Mesodermal cell (in vitro differentiated cells): ENCODE data around the gene ODR4.
"Not testable (repeated sequence)": the region's sequence is repeated elsewhere in the genome, so short reads cannot be mapped to it uniquely, and the experiment has no call there.

Experiments used
- H3K27ac ChIP-seq: 2 replicates; pipeline ENCODE4 v1.7.0; 2013; ENCODE audit warnings: mild to moderate bottlenecking, low read depth, low read length, moderate library complexity; ENCODE audit not compliant: severe bottlenecking
- H3K36me3 ChIP-seq: 2 replicates; pipeline ENCODE4 v1.7.1; 2013; ENCODE audit warnings: mild to moderate bottlenecking, low read length, moderate library complexity; ENCODE audit not compliant: control insufficient read depth, insufficient read depth
- H3K4me1 ChIP-seq: one replicate; pipeline ENCODE4 v1.7.1; 2013; ENCODE audit warnings: mild to moderate bottlenecking, low read length; ENCODE audit not compliant: insufficient read depth, control insufficient read depth, poor library complexity, severe bottlenecking
- H3K4me3 ChIP-seq: 2 replicates; pipeline ENCODE4 v1.7.0; 2013; ENCODE audit warnings: low read length, control low read depth, mild to moderate bottlenecking; ENCODE audit not compliant: insufficient read depth, poor library complexity, severe bottlenecking; ENCODE audit errors: extremely low read depth
- H3K9me3 ChIP-seq: 2 replicates; pipeline ENCODE4 v1.7.1; 2013; ENCODE audit warnings: mild to moderate bottlenecking, low read length, moderate library complexity; ENCODE audit not compliant: control insufficient read depth
- WGBS, 2 experiments: methylation state at CpG; one replicate each; pipeline ENCODE4 v1.1.5; 2013; ENCODE audit warnings: missing lambda C conversion rate in 2 of 2; ENCODE audit not compliant: insufficient coverage in 2 of 2; 5-methylcytosine and 5-hydroxymethylcytosine counted together

Gene ODR4

DNA sequence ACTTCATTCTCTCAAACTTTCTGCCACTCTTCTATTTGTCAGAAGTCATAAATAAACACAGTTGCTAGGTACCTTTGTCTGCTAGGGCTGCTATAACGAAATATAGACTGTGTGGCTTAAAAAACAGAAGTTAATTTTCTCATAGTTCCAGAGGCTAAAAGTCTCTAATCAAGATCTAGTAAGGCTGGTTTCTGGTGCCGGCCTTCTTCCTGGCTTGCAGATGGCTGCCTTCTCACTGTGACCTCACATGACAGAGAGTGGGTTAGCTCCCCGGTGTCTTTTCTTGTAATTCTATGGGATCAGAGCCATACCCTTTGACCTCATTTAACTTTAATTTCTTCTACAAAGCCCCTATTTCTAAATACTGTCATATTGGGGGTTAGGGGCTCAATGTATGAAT, 79.3 kb downstream of the ODR4 start:
- Histone ChIP-seq H3K9me3 (no peaks in the 10 kb centered on the region), H3K4me1 (no peaks in the 10 kb centered on the region), H3K27ac (no peak overlapping the region), H3K36me3 (no peaks in the 10 kb centered on the region), H3K4me3 (no peak overlapping the region)
- WGBS, 2 experiments, result 67 to 83% methylated on average over 1 of the region's 3 CpGs

DNA sequence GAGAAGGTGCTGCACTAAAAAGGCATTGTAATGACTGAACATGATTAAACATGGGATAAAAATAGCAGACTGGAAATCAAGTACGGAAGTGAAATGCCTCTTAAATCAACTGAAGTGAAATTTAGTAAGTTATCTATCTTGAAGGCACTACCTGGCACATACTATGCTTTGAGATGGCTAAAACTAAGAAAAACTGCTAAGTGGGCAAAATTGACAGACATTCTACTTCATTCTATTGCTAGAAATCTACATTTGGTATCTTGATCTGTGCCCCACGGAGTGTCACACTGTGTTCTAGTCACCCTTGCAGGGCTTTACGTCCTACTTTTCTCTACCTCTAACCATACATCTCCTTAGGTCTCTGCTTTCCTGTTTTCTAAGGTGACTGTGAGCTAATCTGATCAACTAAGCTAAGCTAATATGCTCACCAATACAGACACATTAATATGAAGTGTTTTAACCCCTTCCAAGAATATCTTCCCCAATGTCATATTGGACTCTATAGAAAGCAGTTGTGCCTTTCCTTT, 81.2 kb downstream of the ODR4 start:
- Histone ChIP-seq H3K27ac (no peak overlapping the region), H3K4me1 (no peaks in the 10 kb centered on the region), H3K36me3 (no peaks in the 10 kb centered on the region), H3K4me3 (no peak overlapping the region), H3K9me3 (no peaks in the 10 kb centered on the region)
- WGBS, 2 experiments, result 92 to 93% methylated on average over 2 to 3 of the region's 3 CpGs

DNA sequence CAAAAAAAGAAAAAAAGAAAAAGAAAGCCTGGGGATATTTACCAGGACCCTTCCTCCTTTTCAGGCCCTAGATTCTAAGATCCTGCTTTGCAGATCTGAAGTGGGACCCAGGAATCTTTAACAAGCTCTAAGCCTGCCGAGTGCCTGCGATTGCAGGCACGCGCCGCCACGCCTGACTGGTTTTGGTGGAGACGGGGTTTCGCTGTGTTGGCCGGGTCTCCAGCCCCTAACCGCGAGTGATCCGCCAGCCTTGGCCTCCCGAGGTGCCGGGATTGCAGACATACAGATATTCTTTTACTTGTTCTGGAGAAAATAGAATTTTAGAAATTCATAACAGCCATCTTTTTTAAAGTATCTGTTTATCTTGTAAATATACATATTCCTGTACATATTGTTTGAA, 83.5 kb downstream of the ODR4 start:
- not testable (repeated sequence) for H3K9me3 ChIP-seq, H3K27ac ChIP-seq, H3K4me3 ChIP-seq, H3K4me1 ChIP-seq, H3K36me3 ChIP-seq
- 88% methylated on average over 9 to 12 of the region's 14 CpGs for WGBS, 2 experiments

DNA sequence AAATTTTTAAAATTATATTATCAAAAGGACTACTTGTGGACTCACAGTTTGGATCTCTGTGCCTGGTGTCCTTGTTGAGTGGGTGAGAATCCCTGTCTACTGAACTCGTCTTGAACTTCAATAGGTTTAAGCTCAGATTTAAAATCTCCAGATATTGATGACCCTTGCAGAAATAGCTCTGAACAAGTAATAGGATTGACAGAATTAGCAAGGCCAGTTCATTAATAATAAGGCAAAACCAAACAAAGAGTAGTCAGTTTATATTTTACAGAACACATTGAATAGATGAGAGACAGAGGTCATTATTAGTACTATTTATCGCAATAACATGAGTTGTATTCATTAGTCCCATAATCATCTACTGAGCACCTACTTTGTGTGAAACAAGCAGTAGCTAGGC, 85.4 kb downstream of the ODR4 start, which contains the start of gene PDC:
Gene PDC, minus strand, starts transcription at position 101 of the 400 bp plus-strand sequence. CDS start 11,655 bp downstream, outside the sequence.
- no peaks in the 10 kb centered on the region for H3K36me3 ChIP-seq
- H3K4me3 ChIP-seq, result no peak within 1 kb of the TSS
- H3K9me3 ChIP-seq, result no peaks in the 10 kb centered on the region
- no CpG with 5 or more reads among the region's 2 CpGs for WGBS, 2 experiments
- no peaks in the 10 kb centered on the region for H3K4me1 ChIP-seq
- no peak within 1 kb of the TSS for H3K27ac ChIP-seq

DNA sequence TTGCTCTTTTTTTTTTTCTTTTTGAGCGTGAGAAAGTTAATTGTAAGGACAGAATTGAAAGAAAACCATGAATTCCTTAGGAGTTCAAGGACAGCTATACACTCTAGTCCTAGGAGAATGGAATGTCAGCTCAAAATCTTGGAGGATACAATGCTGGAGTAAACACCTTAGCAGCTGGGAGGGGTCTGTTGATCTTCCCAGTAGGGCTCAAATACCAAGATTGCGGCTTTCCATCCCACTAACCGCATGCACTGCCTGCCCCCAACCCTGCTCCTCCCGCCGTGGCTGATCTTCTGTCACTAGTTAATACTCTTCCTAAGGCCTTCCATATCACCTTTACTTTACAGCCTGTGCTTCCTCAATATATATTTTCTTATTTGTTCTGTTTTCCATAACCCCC, 87.9 kb downstream of the ODR4 start:
- H3K4me1 ChIP-seq, result no peaks in the 10 kb centered on the region
- WGBS, 2 experiments, result 59 to 80% methylated on average over 3 to 4 of the region's 5 CpGs
- H3K36me3 ChIP-seq, result no peaks in the 10 kb centered on the region
- no peaks in the 10 kb centered on the region for H3K9me3 ChIP-seq
- no peak overlapping the region for H3K4me3 ChIP-seq
- no peak overlapping the region for H3K27ac ChIP-seq

DNA sequence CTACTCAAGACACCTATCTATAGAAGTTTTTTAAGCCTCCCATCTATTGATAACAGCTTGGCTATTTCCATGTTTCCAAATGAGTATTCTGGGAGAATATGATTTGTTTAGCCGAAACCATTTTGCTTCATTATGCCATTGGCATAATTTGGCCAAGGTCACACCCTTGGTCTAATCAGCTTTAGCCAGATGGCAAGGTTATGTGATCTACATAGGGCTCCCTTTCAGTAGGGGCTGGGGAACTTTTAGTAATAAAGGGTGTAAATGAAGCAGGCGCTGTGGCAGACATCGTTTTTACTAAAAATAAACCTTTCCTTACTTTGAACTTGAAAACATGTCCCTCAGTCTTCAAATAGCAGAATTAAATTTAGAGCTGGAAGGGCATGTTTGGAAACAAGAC, 88.3 kb downstream of the ODR4 start:
- no CpG with 5 or more reads among the region's 3 CpGs for WGBS, 2 experiments
- Histone ChIP-seq H3K4me1 (no peaks in the 10 kb centered on the region), H3K4me3 (no peak overlapping the region), H3K9me3 (no peaks in the 10 kb centered on the region), H3K36me3 (no peaks in the 10 kb centered on the region), H3K27ac (no peak overlapping the region)

DNA sequence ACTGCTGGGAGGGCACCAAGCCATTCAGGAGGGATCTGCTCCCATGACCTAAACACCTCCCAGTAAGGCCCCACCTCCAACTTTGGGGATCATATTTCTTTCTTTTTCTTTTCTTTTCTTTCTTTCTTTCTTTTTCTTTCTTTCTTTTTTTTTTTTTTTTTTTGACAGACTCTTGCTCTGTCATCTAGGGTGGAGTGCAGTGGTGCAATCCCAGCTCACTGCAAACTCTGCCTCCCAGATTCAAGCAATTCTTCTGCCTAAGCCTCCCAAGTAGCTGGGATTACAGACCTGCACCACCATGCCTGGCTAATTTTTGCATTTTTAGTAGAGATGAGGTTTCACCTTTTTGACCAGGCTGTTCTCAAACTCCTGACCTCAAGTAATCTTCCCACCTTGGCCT, 89.9 kb downstream of the ODR4 start:
- not testable (repeated sequence) for H3K27ac ChIP-seq, H3K36me3 ChIP-seq, H3K9me3 ChIP-seq, H3K4me3 ChIP-seq, H3K4me1 ChIP-seq

DNA sequence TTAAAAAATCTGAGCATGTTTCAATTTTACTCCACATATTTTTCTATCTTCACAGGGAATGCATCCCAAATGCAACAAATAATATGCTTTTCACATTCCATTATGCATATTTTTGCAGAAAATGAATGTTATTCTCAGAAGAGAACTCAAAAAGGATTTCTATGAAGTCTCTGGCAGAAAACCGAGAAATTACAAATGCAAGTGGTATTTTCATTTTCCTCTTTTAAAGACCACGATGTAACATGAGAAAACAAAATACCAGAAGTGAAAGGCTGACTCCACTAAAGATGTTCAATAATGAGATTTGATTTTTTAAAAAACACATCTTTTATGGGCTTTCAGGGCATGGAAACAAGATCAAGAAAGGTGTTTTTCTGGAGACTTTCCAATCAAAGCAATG, 90.3 kb downstream of the ODR4 start:
- no peaks in the 10 kb centered on the region for H3K36me3 ChIP-seq
- H3K9me3 ChIP-seq, result no peaks in the 10 kb centered on the region
- no peak overlapping the region for H3K27ac ChIP-seq
- no peak overlapping the region for H3K4me3 ChIP-seq
- 83 to 100% methylated on average over 1 of the region's 2 CpGs for WGBS, 2 experiments
- no peaks in the 10 kb centered on the region for H3K4me1 ChIP-seq
